ENCODE measurements around the gene AGAP3.

- TF ChIP-seq GATA2 (IDR thresholded peaks at IDR 0.05; ENCODE audit: low read depth, low read length) (peak; percentile 96), GATA3 (IDR thresholded peaks at IDR 0.05; ENCODE audit: low read depth, low read length) (no peak)
Observed at GRCh38 chr7:151113344-151114150, 27.3 kb downstream of the AGAP3 start.
